CD1c-positive myeloid dendritic cell (primary cell): ENCODE data around the gene RET.

Experiments
- DNase-seq: peaks from one replicate; pipeline ENCODE4 v3.0.0-alpha.2; 2016; ENCODE audit errors: extremely low spot score

The RET gene

GRCh38 chr10:43076876-43077420 is at the start of gene RET:
Gene RET, plus strand, starts transcription at chr10:43077069. Its CDS starts 190 bp downstream, at chr10:43077259.
- DNase-seq: no peak

DNA sequence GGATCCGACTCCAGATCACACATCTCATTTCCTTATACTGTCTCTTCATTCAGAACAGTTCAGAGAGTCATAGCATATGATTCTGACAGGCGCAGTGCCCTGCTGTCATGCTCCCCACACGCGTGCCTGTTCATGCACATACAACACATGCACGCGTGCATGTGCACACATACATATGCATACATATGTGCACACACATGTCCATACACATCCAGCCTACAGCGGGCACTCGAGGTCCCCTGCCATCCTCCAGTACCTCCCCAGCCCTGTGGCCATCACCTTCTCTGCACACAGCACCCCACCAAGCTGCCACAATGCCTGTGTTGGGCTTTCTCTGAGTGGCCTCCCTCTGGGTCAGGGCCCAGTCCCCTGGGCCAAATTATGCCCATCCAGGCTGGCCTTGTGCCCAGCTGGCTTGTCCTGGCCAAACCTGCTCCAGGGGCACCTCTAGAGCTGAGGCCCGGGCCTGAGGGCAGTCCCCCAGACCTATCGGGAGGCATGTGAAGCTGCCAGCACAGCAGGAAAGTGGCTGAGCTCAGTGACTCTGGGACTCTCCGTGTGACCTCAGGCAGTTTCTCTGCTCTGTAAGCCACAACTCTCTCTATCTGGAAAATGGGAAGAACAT is 49.4 kb upstream of the RET start:
- DNase-seq: no peak

- DNase-seq: no peak
Observed at GRCh38 chr10:43028143-43028542, 48.7 kb upstream of the RET start.

DNA sequence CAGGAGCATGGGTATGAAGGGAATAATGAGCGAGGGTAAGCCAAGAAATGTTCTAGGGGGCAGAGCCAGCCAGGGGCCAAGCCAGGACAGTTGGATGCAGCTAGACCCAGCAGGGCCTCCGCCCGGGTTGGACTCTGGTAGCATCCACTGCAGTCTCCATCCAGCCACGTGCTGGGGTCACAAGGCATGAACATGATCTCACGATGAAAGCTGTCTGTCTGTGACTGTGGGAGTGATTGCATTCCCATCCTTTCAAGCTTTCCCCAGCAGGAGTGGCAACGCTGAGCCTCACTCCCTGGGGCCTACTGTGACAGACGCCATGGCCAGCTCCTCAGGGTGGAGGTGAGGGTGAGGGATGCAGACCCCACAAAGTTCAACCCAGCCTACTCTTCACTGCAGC is 47.8 kb upstream of the RET start:
- no peak for DNase-seq

DNA sequence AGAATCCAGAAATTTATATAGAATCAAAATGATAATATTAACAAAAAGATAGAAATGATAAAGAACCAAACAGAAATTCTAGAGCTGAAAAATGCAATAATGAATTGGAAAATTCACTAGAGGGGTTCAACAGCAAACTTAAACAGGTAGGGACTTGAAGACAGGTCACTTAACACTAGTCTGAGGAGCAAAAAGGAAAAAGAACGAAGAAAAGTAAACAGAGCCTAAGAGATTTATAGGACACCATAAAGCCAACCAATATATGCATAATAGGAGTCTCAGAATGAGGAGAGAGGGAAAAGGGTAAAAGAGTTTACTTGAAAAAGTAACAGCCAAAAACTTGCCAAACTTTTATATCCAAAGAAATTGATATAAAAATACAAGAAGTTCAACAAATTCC is 44.3 kb upstream of the RET start:
- DNase-seq: no peak

DNA sequence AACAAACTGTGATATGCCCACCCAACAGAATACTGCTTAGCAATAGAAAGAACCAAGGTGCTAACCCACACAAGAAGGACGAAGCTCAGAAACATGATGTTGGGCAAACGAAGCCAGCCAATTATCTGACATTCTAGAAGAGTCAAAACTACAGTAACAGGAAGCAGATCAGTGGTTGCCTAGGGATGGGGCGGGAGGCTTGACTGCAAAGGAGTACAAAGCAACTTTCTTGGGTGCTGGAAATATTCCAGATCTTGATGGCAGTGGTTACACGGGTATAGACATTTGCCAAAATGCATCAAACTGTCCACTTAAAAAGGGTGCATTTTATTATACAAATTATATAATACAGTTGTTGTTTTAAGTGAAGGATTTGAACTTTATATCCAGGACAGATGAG is 41.1 kb upstream of the RET start:
- DNase-seq: no peak

DNA sequence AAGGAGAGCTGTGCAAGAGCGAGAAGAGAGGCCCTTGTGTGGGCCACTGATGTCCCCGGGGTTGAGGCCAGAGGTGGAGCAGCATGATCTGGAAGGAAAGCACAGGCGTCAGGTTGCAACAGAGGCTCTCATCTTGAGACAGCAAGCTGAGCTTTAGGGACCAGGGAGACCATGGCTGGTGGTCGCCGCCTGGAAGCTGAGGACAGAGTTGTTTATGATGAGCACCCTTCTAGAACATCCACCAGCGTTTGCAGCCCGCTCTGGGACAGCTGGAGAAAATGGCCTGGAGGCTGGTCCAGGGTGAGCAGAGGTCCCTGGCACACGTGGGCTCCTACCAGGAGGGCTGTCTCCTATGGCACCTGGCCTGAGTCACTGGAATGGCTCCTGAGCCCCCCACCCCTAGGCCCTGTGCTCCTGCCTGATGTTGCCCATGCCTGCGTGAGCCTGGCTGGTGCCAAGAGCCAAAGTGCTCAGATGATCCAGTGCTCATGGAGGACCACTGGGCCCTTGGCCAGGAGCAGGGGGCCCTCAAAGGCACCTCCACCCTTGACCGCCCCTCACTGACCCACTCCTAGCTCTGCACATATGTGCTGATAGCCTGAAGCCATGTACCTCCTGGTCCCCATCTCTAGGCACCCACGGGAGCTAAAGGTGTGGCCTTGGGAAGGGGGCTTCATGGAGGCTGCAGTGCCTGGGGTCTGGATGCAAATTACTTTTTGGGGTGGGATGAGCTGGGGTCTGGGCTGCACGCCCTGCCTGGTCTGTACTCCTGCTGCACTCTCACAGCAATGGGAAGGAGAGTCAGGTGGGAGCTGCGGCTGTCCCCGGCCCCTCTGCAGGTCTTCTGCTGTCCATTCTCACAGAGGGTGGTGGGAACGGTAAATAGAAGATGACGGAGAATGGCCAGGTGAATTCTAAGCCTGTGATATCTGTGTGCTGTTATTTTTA is 40.1 kb upstream of the RET start:
- DNase-seq: no peak

DNA sequence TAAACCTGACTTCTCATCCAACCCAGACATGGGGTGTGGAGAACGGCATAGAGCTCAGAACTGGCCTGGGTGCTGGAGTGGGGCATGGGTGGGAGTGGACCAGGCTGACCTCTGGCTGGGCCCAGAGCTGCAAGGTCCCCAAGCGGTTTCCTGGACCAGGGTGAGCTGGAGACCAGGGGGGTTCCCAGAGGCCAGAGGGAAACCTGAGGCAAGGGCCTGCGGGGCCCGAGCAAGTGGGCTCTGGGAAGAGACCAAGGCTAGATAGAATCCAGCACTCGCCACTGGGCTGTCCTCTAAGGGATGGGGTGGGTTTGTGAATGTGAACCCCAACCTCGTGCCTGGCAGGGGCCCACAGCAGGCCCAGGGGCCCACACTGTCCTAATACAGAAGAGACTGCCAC is 39.4 kb upstream of the RET start:
- DNase-seq: no peak

- DNase-seq: no peak
Observed at GRCh38 chr10:43037942-43038782, 38.7 kb upstream of the RET start.

- no peak for DNase-seq
Observed at GRCh38 chr10:43038783-43039623, 37.9 kb upstream of the RET start.

- no peak for DNase-seq
Observed at GRCh38 chr10:43039624-43040481, 37.0 kb upstream of the RET start.

GRCh38 chr10:43040482-43041256 is 36.2 kb upstream of the RET start:
- no peak for DNase-seq

- DNase-seq: no peak
Observed at GRCh38 chr10:43041422-43042342, 35.2 kb upstream of the RET start.

GRCh38 chr10:43042503-43043341 is 34.1 kb upstream of the RET start:
- DNase-seq: peak; percentile 4

DNA sequence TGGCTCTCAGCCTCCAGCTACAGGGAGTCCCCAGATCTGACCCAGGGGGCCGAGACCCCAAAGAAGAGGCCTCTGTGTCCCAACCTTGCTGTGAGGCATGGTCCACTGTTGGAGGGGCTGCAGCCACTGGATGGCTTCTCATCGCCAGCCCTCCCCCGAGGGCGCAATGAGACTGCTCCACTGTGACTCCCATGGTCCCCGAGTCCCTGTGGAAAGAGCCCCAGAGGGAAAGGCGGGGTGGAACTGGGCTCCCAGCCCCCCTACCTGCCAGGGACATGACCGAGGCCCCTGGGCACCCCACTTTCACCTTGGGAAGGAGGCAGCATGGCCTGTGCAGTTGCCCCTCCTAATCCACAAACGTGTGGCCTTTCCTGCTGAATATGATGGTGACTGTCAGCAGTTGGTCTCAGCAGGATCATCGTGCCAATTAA is 33.5 kb upstream of the RET start:
- no peak for DNase-seq

DNA sequence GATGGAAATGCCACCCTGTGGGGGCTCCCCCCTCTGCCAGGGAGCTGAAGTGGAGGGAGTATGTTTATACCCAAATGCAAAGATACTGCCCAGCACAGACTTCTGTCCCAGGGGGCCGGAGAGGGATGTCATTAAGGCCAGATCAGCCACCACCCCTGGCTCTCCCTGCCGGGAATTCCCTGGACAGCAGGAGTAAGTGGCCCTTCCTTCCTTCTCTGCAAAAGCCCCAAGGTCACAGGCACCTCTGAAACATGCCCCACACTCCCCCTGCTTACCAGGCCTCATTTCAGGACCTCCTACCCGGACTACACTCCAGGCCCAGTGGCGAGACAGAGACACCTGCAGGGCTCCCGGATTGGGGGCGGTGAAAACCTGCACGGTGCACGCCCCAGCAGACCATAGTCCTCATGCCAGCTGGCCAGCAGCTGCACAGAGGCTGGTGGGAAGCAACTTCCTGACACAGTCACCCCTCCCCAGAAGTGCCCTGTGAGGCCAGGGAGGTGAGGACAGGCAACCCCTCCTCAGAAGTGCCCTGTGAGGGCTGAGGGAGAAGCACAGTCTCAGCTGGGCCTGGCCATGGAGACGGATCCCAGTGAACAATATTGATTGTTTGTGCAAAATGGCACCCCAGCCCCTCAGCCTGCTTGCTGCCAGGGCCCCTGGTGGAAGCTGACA is 33.0 kb upstream of the RET start:
- DNase-seq: no peak

- DNase-seq: no peak
Observed at GRCh38 chr10:43044448-43044921, 32.4 kb upstream of the RET start.
